ENCODE measurements around the gene RNPS1.
A peak's percentile ranks its signal among the peaks of the same experiment; 100 is the strongest.
"Not testable (repeated sequence)": the region's sequence is repeated elsewhere in the genome, so short reads cannot be mapped to it uniquely, and the experiment has no call there.

RNPS1 gene

GRCh38 chr16:2256531-2257140 is 11.3 kb downstream of the RNPS1 start:
- DNase-seq (ENCODE audit: low read depth) = no peak

GRCh38 chr16:2253293-2253692 is 14.6 kb downstream of the RNPS1 start:
- no peak for DNase-seq (ENCODE audit: low read depth)

GRCh38 chr16:2252806-2253148 is 15.1 kb downstream of the RNPS1 start:
- no peak for DNase-seq (ENCODE audit: low read depth)

GRCh38 chr16:2251296-2252111 is 16.4 kb downstream of the RNPS1 start, which contains the start of gene ECI1:
TSS of gene ECI1 (minus strand) at chr16:2251587. CDS start at chr16:2251566, 21 bp downstream.
- DNase-seq (ENCODE audit: low read depth) = peak; percentile 71

GRCh38 chr16:2250652-2251295 is 17.2 kb downstream of the RNPS1 start:
- DNase-seq (ENCODE audit: low read depth) = no peak

GRCh38 chr16:2246301-2246885 is 21.5 kb downstream of the RNPS1 start:
- DNase-seq (ENCODE audit: low read depth) = no peak

- DNase-seq (ENCODE audit: low read depth) = no peak
Observed at GRCh38 chr16:2244926-2245795, 22.8 kb downstream of the RNPS1 start.

GRCh38 chr16:2244301-2244700 is 23.6 kb downstream of the RNPS1 start:
- DNase-seq (ENCODE audit: low read depth) = no peak

GRCh38 chr16:2243781-2244180 is 24.1 kb downstream of the RNPS1 start:
- DNase-seq (ENCODE audit: low read depth) = no peak

- no peak for DNase-seq (ENCODE audit: low read depth)
Observed at GRCh38 chr16:2243031-2243528, 24.8 kb downstream of the RNPS1 start.

- DNase-seq (ENCODE audit: low read depth) = no peak
Observed at GRCh38 chr16:2242598-2242997, 25.3 kb downstream of the RNPS1 start.

- not testable (repeated sequence) for DNase-seq (ENCODE audit: low read depth)
Observed at GRCh38 chr16:2240331-2240730, 27.6 kb downstream of the RNPS1 start.

- no peak for DNase-seq (ENCODE audit: low read depth)
Observed at GRCh38 chr16:2238838-2239675, 28.9 kb downstream of the RNPS1 start.

- DNase-seq (ENCODE audit: low read depth) = no peak
Observed at GRCh38 chr16:2238150-2238837, 29.6 kb downstream of the RNPS1 start.

- no peak for DNase-seq (ENCODE audit: low read depth)
Observed at GRCh38 chr16:2237493-2238149, 30.3 kb downstream of the RNPS1 start.

GRCh38 chr16:2237102-2237482 is 30.8 kb downstream of the RNPS1 start:
- no peak for DNase-seq (ENCODE audit: low read depth)

GRCh38 chr16:2236337-2237101 is 31.4 kb downstream of the RNPS1 start, which contains the start of gene DNASE1L2:
TSS of gene DNASE1L2 (plus strand) at chr16:2236444. CDS start at chr16:2236817, 373 bp downstream.
- DNase-seq (ENCODE audit: low read depth) = no peak

- no peak for DNase-seq (ENCODE audit: low read depth)
Observed at GRCh38 chr16:2235695-2236336, 32.1 kb downstream of the RNPS1 start.
